Fibroblast of lung (primary cell): ENCODE measurements around the gene MROH2A. TPM values are rescaled to one million over a fixed set of nuclear protein-coding genes. Genes with fewer than 3 reads are reported as not detected.

Source experiments
- DNase-seq, 2 donors: peaks; one replicate each; pipeline versions ENCODE4 v3.0.0 to v3.0.0-alpha.2; 2010; ENCODE audit warnings: low read depth in 2 of 2
- H2AFZ ChIP-seq: 2 replicates; pipeline ENCODE4 v1.5.1; 2012; ENCODE audit warnings: low read length, control low read depth, inconsistent platforms
- H3K27ac ChIP-seq: 2 replicates; pipeline ENCODE4 v1.5.1; 2011; ENCODE audit warnings: low read length, control low read depth; ENCODE audit not compliant: insufficient read depth
- H3K27me3 ChIP-seq: 2 replicates; pipeline ENCODE4 v1.5.1; 2011; ENCODE audit warnings: mild to moderate bottlenecking, low read length; ENCODE audit not compliant: control insufficient read depth, insufficient read depth
- H3K36me3 ChIP-seq: 2 replicates; pipeline ENCODE4 v1.5.1; 2011; ENCODE audit warnings: low read length; ENCODE audit not compliant: control insufficient read depth, insufficient read depth
- H3K4me1 ChIP-seq: 2 replicates; pipeline ENCODE4 v1.5.1; 2011; ENCODE audit warnings: low read length; ENCODE audit not compliant: control insufficient read depth, insufficient read depth; ENCODE audit errors: extremely low read depth
- H3K4me2 ChIP-seq: 2 replicates; pipeline ENCODE4 v1.5.1; 2011; ENCODE audit warnings: low read length, control low read depth; ENCODE audit not compliant: insufficient read depth; ENCODE audit errors: extremely low read depth
- H3K4me3 ChIP-seq, 4 experiments: fragments of 200-600 bp in 1 of 4; sonication (generic) in 1 of 4; replicated peaks in 1 of 4; 2 replicates each; pipeline ENCODE4 v1.5.1; 2011 to 2016; ENCODE audit warnings: low read length in 4 of 4, low read depth in 3 of 4, mild to moderate bottlenecking in 3 of 4, control low read depth in 2 of 4, inconsistent platforms in 1 of 4, mixed read lengths in 1 of 4; ENCODE audit not compliant: insufficient read depth in 1 of 4; ENCODE audit errors: control extremely low read depth in 1 of 4
- H3K79me2 ChIP-seq: 2 replicates; pipeline ENCODE4 v1.5.1; 2012; ENCODE audit warnings: mild to moderate bottlenecking, low read length, inconsistent platforms; ENCODE audit not compliant: control insufficient read depth, insufficient read depth
- H3K9ac ChIP-seq: 2 replicates; pipeline ENCODE4 v1.5.1; 2011; ENCODE audit warnings: mild to moderate bottlenecking, low read length, control low read depth; ENCODE audit not compliant: insufficient read depth
- H3K9me3 ChIP-seq: 2 replicates; pipeline ENCODE4 v1.5.1; 2012; ENCODE audit warnings: low read depth, low read length; ENCODE audit not compliant: control insufficient read depth, insufficient read depth
- H4K20me1 ChIP-seq: 2 replicates; pipeline ENCODE4 v1.5.1; 2011; ENCODE audit warnings: low read length; ENCODE audit not compliant: control insufficient read depth, insufficient read depth; ENCODE audit errors: extremely low read depth
- EZH2 ChIP-seq: IDR thresholded peaks from 2 replicates; pipeline ENCODE4 v1.5.1; 2012; ENCODE audit warnings: low read length, control low read depth, mild to moderate bottlenecking; ENCODE audit errors: missing control alignments
- polyA plus RNA-seq, 2 donors: library from polyadenylated mRNA; depleted of rRNA in 1 of 2; stranded (reverse) in 1 of 2; unstranded in 1 of 2; fragments of >200 nt; gene quantifications; 2 replicates each; pipeline ENCODE4 v1.2.1, GENCODE V29; 2011 to 2012; ENCODE audit warnings: missing spikeins in 1 of 2
- total RNA-seq: library from RNA; depleted of rRNA; stranded (reverse); fragments of >200 nt; gene quantifications from 2 replicates; pipeline ENCODE4 v1.2.1, GENCODE V29; 2014
- TF ChIP-seq, protein P1 (sequence below), 2 donors: IDR thresholded peaks in 1 of 2; conservative IDR thresholded peaks in 1 of 2; 1 replicate in 1 of 2; 2 replicates in 1 of 2; pipeline ENCODE4 v1.5.1; 2011 to 2012; ENCODE audit warnings: low read length in 2 of 2, control low read depth in 1 of 2, inconsistent platforms in 1 of 2, low read depth in 1 of 2, mild to moderate bottlenecking in 1 of 2

The MROH2A gene
- total and polyA plus RNA-seq, 2 donors (not counting 1 experiment from before 2014, with no cell fraction given), result not detected

DNA sequence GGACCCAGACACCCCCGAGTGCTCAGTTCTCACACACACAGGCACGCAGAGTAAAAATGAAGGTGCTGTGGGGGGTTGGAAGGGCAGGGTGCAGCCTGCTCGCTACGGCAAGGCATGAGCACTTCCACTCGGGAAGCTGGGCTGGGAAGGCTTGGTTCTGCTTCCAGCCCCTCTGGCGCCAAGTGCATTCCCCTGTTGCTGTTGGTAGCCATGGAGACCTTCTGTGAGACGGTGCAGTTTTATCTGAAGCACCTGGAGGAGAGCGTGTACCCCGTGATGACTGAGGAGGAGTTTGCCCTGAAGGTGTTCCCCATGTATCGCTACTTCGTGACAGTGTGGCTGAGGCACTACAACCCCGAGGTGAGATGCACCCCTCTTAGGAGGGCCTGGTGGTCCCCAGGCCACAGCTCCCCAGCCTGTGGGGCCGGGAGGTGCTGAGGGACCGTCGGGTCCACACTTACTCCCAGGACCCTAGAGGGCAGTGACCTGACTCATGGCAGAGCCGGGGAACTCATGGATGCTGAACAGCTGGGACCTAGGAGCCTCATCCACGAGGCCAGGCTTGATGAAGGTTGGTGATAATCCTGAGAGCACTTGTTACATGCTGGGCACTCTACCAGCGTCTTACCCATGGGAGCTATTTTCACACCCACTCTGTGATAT is 15.5 kb downstream of the MROH2A start:
- Histone ChIP-seq H3K27me3 (no peaks in the 10 kb centered on the region), H3K9ac (no peak overlapping the region), H3K36me3 (no peaks in the 10 kb centered on the region), H4K20me1 (no peaks in the 10 kb centered on the region), H3K9me3 (no peaks in the 10 kb centered on the region), H3K27ac (no peak overlapping the region), H2AFZ (no peak overlapping the region), H3K4me1 (no peaks in the 10 kb centered on the region), H3K79me2 (no peaks in the 10 kb centered on the region), H3K4me2 (no peak overlapping the region), H3K4me3 (no peak overlapping the region)
- TF ChIP-seq, protein P1, sequence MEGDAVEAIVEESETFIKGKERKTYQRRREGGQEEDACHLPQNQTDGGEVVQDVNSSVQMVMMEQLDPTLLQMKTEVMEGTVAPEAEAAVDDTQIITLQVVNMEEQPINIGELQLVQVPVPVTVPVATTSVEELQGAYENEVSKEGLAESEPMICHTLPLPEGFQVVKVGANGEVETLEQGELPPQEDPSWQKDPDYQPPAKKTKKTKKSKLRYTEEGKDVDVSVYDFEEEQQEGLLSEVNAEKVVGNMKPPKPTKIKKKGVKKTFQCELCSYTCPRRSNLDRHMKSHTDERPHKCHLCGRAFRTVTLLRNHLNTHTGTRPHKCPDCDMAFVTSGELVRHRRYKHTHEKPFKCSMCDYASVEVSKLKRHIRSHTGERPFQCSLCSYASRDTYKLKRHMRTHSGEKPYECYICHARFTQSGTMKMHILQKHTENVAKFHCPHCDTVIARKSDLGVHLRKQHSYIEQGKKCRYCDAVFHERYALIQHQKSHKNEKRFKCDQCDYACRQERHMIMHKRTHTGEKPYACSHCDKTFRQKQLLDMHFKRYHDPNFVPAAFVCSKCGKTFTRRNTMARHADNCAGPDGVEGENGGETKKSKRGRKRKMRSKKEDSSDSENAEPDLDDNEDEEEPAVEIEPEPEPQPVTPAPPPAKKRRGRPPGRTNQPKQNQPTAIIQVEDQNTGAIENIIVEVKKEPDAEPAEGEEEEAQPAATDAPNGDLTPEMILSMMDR (conservative IDR thresholded peaks at IDR 0.05 in 1 of 2, IDR thresholded peaks at IDR 0.05 in 1 of 2; ENCODE audit: low read depth in 1 of 2, low read length in 2 of 2), result no peak
- no peak for TF ChIP-seq EZH2
- no peak for DNase-seq

DNA sequence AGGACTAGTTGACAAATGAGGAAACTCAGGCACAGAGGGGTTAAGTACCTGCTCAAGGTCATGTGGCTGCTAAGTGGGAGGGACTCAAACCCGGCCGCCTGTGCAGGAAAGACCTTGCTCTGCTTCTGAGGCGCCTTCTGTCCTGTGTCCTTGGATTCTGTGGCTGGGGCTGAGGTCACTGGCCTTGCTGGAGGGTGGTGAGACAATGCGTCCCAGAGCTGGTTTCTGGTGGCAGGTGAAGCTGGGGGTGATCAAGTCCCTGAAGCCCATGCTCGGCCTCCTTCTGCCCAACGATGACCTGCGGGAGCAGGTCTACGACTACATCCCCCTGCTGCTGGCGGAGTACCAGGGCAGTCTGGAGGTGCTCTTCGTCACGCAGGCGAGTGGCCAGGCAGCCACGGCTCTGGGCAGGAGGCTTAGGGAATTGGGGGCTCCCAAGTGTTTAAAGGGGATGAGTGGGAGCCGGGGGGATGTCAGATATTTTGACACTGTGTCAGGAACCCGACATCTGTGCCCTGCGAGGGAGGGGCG is 16.1 kb downstream of the MROH2A start:
- no peaks in the 10 kb centered on the region for H3K27me3 ChIP-seq
- no peak overlapping the region for H3K4me3 ChIP-seq
- DNase-seq, result no peak
- TF ChIP-seq, protein P1 (conservative IDR thresholded peaks at IDR 0.05 in 1 of 2, IDR thresholded peaks at IDR 0.05 in 1 of 2; ENCODE audit: low read depth in 1 of 2, low read length in 2 of 2), result no peak
- no peak for TF ChIP-seq EZH2
- H3K9ac ChIP-seq, result no peak overlapping the region
- no peak overlapping the region for H3K27ac ChIP-seq
- H3K9me3 ChIP-seq, result no peaks in the 10 kb centered on the region
- H4K20me1 ChIP-seq, result no peaks in the 10 kb centered on the region
- H3K36me3 ChIP-seq, result no peaks in the 10 kb centered on the region
- H2AFZ ChIP-seq, result no peak overlapping the region
- H3K79me2 ChIP-seq, result no peaks in the 10 kb centered on the region
- no peaks in the 10 kb centered on the region for H3K4me1 ChIP-seq
- no peak overlapping the region for H3K4me2 ChIP-seq

DNA sequence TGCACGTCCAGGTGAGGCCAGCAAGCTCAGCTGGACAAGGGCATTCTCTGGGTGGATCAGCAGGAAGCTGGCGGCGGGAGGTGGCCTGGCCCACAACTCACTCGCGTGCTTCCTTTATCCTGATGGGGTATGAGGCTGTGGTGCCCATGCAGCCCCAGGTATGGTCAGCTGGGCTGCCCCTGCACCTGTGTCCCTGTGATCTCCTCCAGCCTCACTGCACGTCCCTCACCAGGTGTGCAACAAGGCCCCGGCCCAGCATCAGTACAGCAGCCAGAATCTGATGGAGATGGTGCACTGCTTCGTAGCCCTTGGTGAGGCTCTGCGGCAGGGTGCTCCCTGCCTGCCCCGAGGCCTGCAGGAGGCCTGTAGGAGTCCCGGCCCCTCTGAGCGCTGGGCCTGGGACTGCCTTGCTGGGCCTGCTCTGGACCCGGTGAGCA is 17.6 kb downstream of the MROH2A start:
- H3K36me3 ChIP-seq, result no peaks in the 10 kb centered on the region

More for the DNA sequence above, 17.6 kb downstream of the MROH2A start:
- Histone ChIP-seq H3K27ac (no peak overlapping the region), H3K4me3 (no peak overlapping the region), H2AFZ (no peak overlapping the region), H4K20me1 (no peaks in the 10 kb centered on the region), H3K9ac (no peak overlapping the region), H3K27me3 (no peaks in the 10 kb centered on the region), H3K9me3 (no peaks in the 10 kb centered on the region), H3K79me2 (no peaks in the 10 kb centered on the region), H3K4me1 (no peaks in the 10 kb centered on the region), H3K4me2 (no peak overlapping the region)
- DNase-seq, result no peak
- TF ChIP-seq, protein P1 (conservative IDR thresholded peaks at IDR 0.05 in 1 of 2, IDR thresholded peaks at IDR 0.05 in 1 of 2; ENCODE audit: low read depth in 1 of 2, low read length in 2 of 2), result no peak
- no peak for TF ChIP-seq EZH2
